GM19023 (cell line): Measurements from ENCODE around the gene SEC22C.
"Not testable (repeated sequence)": the region's sequence is repeated elsewhere in the genome, so short reads cannot be mapped to it uniquely, and the experiment has no call there.

ENCODE experiments used
- ATAC-seq: cut with Tn5 transposase; IDR thresholded peaks from one replicate; pipeline ENCODE4 v1.9.1; 2021; ENCODE audit warnings: mild to moderate bottlenecking, moderate library complexity; ENCODE audit not compliant: unreplicated experiment

SEC22C gene

DNA sequence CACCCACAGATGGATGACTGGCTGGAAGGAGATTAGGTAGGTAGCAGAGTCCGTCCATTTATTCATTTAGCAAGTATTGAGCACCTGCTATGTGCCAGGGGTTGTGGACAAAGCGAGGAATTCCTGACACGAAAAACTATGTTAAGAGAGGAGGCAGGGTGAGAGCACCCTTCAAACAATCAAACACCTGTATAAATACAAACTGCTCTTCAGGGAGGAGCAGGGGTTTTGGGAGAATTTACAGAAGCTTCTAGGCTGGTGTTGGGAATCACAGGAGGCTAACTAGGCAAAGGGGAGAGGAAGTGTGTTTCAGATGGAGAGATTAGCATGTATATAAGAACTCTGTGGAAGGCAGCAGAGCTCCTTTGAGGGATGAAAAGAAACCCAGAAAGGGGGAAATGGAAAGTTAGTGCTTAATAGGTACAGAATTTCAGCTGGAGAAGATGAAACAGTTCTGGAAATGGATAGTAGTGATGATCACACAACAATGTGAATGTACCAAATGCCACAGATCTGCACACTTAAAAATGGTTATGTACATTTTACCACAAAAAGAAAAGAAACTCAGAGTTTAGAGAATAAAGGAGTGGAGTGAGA, 805 bp upstream of the SEC22C start:
- no peak for ATAC-seq

DNA sequence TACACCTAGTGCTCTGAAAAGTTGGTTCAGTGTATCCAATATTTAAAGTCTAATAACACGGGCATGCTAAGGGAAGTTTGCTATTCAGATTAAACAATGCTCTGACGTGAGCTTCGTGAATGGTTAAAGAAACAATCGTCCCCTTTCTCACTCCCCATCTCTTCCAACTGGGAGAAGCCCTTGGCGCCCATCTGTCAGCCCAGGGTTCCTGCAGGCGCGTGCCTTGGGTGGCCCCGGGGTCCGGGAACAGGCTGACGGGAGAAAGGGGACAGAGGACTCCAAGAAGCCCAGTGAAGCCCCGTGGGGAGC, 413 bp downstream of the SEC22C start:
- ATAC-seq, result no peak

DNA sequence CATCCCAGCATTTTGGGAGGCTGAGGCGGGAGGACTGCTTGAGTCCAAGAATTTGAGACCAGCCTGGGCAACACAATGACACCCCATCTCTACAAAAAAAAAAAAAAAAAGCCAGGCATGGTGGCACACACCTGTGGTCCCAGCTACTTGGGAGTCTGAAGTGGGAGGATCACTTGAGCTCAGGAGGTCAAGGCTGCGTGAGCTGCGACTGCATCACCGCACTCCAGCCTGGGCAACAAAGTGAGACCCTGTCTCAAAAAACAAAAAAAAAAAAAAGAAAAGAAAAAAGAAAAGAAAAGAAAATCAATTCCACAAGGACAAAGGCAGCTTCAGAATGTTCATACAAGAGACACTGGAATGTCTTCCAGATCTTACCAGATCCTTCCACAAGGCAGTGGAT, 2.4 kb downstream of the SEC22C start:
- not testable (repeated sequence) for ATAC-seq

DNA sequence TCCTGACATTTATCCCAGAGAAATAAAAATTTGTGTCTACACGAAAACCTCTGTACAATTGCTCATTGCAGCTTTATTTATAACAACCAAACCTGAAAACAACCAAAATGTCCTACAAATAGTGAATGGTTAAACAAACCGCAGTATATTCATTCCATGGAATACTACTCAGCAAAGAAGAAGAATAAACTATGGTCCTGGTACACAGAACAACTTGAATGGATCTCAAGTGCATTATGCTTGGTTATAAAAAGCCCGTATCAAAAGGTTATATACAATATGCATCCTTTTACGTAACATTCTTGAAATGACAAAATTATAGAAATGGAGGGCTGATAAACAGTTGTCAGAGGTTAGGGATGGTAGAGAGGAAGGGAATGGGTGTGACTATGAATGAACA, 3.7 kb downstream of the SEC22C start:
- no peak for ATAC-seq

DNA sequence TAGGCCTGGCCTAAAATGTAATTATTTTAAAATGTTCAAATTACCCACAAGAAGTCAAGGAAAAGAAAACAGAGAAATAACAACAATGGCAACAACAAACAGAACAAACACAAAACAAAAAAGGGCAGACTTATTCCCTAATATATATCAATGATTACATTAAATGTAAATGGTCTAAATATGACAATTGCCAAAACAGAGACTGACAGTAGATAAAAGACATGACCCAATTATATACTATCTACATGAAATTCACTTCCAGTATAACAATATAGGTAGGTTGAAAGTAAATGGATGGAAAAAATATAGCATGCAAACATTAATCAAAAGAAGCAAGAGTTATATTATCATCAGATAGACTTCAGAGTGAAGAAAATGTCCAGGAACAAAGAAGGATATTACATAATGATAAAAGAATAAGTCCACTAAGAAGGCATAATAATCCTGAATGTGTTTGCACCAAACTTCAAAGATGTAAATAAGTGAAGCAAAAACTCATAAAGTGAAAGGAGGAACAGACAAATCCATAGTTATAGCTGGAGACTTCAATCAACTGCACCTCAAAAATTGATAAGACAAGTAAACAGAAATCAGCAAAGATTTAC, 6.5 kb downstream of the SEC22C start:
- no peak for ATAC-seq

DNA sequence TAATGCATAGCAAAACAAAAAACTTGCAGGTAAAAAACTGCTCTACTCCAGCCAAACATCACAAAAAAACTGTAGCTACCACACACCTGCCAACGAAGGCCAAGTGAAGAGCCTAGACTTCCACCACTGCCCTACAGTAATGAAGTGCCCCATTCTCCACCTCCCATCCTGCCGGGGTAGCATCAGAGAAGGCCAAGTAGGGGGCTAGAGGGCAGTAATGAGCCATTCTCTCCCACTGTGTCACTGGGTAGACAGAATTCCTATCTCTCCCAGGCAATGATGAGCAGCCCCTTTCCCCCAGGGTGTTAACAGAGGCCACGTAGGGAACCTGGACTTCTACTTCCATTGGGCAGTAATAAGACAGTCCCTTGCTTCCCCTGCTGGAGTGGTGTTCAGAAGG, 9.5 kb downstream of the SEC22C start:
- no peak for ATAC-seq

DNA sequence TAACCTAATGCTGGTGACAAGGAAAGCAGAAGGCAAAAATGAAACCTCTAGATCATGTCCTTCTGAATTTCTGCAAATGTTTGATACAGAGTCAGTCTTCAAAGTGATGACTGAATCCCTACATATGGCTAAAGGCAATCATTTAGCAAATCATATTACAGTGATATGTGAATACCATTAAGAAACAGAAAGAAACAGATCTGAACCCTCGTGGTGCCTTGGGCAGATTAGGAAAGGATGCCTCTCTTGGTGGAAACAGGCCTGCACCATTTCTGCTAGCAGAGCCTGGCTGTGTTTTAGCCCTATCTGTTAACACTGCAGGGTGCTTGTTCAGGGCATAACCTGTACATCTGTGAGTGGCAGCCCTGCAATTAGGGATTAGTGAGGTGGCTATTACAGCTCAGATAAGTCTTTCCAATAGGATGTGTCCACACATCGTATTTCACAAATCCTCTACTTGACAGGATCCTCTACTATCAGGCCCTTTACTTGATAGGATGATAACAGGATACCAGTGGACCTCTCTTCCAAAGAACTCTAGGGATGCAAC, 12.1 kb downstream of the SEC22C start:
- no peak for ATAC-seq

DNA sequence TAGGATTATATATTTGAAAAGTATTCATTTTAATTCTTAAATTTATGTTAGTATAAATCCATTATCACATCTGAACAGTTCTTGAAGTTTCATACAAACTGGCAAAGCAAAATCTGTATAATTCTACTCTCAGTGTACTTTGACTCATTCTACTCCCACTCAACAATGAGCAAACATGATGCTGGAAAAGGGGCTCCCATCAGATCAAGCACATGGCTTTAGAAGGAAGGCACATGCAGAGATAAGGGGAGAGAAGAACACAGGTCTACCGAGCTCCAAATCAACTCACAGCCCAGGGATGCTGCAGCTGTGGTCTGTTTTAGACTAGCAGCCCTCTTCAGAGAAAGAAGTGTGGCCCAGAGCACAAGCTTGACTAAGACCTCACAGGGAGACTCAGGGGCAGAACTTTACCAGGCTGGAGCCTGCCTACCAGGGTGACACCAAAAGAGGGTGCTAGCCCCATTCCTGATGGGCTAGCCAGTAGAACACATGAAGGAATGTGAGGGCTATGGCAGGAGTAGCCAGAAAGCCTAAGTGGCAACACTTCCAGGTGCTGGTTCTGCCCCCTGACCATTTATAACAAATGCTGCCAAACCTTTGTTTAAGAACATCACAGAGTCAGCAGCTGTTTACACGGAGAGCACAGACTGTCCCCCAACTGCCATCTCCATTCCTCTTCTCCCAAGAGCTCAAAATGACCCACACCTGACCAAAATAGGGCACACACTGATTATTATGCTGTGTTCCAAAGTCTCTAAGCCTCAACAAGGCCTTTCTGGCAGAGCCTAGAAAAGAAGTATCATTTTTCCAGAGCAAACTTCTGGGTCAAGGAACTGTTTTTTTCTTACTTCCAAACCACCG, 19.5 kb downstream of the SEC22C start:
- no peak for ATAC-seq

DNA sequence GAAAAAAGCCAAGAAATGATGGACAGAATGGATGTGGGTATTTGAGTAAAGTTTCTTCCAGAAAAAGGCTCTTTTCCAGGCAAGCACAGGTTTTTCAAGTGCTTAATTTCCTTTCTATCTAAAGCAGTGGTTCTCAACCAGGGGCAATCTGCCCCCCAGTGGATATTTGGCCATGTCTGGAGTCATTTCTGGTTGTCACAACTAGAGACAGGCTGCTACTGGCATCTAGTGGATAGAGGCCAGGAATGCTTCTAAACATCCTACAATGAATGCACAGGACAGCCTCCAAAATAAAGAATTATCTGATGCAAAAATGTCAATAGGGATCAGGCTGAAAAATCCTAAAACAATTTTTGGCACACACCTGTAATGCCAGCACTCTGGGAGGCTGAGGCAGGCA, 23.9 kb downstream of the SEC22C start:
- ATAC-seq, result no peak

DNA sequence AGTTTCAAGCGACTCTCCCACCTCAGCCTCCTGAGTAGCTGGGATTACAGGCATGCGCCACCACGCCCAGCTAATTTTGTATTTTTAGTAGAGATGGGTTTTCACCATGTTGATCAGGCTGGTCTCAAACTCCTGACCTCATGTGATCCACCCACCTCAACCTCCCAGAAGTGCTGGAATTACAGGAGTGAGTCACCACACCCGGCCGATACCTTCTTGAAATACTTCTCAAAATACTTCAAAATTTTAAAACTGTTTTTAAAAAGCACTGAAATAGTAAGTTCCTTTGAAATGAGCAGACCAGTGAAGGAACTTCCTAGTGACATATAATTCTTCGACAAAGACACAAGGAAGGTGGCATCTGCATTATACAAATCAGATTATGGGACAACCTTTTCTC, 24.9 kb downstream of the SEC22C start:
- not testable (repeated sequence) for ATAC-seq

DNA sequence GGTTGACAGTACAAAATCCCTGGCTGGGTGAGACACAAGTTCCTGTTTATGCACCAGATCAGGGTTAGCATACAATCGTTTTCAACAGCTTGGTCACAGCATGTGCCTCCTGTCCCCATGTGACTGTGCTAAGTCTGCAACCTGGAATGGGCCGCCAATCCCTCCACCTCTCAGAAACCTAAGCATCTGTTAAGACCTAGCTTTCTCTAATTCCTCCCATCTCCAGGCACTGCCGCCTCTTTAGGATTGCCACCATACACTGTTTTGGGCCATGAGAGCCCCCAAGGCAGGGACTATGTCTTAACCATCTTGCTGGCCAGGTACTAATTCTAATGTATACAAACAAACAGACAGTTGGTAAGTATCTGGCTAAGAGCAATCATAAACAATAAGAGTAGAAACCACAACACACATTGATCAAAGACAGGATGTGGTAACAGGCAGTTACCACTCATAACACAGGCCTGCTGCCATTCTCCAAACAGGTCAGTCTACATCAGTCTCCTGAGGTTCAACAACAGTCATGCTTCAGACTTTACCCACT, 25.6 kb downstream of the SEC22C start:
- no peak for ATAC-seq

DNA sequence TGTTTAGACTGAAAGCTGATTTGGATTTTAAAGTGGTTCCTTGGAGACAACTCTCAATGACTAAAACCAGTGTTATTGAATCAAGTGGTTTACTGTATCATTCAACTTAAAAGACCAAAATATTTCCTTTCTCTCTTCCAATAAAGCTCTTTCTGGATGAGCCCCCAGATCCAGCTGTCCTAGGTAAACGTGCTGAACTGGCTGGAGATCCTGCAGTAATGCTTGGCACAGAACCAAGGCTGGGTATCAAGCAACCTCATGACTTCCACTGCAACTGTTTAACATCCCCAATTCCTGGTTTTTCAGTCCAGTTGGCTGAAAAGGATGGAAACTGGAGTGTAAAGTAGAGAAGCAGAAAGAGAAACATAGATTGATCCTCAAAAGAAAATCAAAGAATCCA, 28.9 kb downstream of the SEC22C start:
- ATAC-seq, result no peak

DNA sequence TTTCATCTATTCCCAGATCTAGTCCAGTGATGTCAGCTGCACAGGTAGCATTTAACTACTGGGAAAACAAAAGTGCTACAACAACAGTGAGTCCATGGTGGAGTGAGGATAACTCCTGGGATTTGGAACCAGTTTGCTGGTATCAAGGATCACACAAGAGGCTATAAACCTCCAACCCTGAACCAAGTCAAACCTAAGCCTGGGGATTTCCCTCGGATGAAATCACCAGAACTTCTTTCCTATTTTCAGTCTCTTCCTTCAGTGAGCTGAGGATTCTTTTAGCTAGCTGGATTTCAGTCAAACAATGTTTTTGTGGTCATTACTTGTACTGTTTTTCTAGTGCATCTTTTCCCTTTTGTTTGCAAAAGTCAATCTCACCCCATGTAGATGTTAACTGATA, 31.5 kb downstream of the SEC22C start:
- no peak for ATAC-seq

DNA sequence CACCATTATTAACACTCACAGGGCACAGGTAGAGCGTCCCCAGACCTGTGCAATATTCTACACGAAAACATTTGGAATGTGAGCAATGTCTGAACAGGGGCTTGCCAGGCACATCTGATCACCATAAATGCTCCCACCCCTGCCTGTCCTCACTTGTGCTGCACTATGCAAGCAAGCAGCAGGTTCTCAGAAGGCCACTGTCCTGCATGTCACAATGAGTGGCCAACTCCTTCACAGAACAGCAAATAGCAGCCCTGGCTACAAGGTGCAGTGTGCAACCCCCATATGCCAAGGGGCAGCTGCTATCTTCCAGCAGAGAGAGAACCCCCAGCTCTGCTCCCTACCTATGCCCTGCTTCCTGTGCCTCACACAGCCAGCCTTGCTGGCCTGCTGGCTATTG, 32.6 kb downstream of the SEC22C start:
- no peak for ATAC-seq

DNA sequence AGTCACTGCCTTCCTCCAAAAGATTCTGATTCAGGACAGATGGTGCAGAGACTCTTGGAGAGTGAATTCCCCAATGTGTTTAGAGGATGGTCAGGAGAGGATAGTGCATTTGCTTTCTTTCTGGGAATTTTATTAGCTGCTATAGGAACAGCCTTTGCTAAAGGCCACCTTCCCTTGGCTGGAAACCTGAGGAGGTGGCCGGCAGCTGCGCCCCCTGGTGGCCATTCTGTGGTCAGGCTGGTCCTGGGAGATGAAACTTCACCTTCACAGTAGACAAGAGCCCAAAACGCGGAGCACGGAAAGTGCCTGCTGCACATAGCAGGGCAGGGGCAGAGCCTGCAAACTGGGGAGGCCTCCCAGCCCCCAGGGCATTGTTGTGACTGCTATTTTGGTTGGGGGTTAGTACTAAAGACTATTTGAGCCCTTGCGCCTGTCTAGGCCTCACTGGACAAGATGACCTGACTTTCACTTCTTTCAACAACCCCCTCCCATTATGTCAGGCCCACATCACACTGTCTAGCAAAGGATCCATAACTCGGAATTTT, 34.3 kb downstream of the SEC22C start:
- ATAC-seq, result no peak

DNA sequence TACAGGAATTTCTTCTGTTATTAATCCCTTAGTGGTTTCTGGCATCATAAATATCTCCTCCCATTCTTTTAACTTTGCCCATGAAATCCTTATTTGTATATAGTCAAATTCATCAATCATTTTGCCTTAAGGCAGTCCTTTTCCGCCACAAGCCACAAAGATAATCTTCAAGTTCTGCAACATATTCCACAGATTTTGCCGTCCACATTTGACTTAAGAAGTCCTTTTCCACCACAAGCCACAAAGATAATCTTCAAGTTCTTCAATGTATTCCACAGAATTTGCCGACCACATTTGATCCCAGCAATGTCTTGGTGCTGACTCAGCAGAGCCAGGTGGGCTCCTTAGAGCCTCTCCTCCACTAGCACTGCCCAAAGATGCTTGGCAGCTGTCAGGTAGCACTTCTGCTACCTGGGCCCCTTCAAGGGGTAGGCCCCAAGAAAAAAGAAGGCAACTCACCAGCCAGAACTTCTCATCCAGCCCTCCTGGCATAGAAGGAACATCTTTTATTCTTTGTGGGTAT, 35.0 kb downstream of the SEC22C start:
- ATAC-seq, result no peak

DNA sequence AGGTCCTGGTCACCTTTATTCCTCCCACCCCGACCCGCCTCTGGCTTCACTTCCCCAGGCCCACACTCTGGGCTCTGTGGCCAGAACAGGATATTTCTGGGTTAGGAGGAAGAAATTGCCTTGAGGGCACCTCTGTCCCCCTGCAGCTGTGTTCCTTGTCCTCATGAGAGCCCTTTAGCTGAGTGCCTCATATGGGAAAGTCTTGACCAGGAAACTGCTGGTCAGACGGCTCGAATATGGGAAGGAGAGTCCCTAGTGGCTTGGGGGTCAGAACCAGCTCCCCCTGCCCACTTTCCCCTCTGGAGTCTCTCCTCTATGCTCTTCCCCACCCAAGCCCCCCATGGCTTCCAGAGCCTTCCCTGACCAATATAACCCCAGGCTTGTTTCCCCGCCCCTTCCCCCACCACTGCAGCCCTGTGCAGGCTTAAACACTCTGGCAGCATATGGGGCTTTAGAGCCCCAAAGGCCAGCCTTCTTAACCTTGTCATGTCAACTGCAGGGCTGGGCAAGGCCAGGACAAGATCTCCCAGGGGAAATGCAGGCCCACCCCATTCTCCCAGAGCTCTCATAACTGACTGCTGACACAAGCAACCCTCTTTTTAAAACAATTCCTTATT, 36.4 kb downstream of the SEC22C start:
- no peak for ATAC-seq

DNA sequence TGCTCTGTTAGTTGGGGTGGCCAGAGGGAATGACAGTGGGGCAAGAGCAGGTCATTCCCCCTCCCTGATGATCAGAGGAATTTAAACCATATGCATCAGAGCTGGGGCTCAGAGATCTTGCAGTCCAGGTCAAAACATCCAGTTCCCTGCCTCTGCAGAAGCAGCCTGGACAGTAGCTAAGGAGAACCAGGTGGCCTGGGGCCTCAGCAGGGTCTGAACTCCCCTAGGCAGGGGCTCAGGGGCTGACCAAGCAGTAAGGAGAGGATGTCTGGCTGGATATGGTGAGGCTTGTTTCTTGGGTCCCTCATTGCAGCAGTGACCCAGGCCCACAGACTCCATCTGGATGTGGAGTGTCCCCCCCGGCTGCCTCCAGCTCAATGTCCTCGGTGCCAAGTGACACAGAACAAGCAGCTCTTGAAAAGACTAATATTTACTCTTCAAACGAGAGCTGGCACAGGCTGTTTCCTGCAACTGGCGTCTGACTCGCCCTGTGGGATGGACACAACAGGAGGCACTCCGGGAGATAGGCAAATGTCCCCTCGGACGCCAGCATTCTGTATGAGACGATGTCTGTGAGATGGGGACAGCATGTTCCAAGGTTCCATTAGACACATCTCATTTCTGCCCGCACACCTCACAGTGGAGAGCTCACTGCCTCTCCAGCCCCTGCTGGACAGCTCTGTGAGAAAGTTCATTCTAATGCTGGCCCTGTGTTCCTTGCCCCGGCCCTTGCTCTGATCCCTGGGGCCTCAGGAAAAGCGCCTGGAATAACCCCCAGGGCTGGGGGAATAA, 37.1 kb downstream of the SEC22C start:
- no peak for ATAC-seq

DNA sequence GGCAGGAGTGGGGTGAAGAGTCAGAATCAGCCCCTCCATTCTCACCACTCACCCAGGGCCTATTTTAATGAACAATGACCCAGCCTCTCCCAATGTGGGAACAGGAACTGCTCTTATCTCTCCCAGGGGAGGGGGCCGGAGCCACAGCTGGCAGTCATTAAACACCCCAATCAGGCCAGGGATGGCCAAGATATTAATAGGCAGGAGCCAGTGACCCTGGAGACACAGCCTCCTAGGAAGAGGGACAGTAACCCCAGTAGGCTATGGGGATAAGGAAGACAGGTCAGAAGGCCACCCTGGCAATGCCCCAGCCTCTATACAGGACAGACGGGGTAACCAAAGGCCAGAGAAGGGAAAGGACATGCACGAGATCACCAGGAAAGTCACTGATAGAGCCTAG, 40.7 kb downstream of the SEC22C start:
- ATAC-seq, result no peak
